Neural cell (in vitro differentiated cells): ENCODE results near the gene OVOL3.

Experiments used
- EP300 ChIP-seq: fragments of 450-650 bp; conservative IDR thresholded peaks from 2 replicates; pipeline ENCODE4 v1.6.1; 2014; ENCODE audit warnings: antibody characterized with exemption, mild to moderate bottlenecking, moderate library complexity; ENCODE audit not compliant: poor library complexity, severe bottlenecking
- EZH2 ChIP-seq: fragments of 200-600, 300-800 bp; shearing (Covaris generic), sonication (generic); IDR thresholded peaks from 2 replicates; pipeline ENCODE4 v1.6.1; 2014; ENCODE audit warnings: antibody characterized with exemption, low read length, borderline replicate concordance, mild to moderate bottlenecking; ENCODE audit not compliant: insufficient read depth, poor library complexity, severe bottlenecking
- POLR2AphosphoS5 ChIP-seq: IDR thresholded peaks from 2 replicates; pipeline ENCODE4 v1.6.1; 2012
- RAD21 ChIP-seq: fragments of 450-650 bp; conservative IDR thresholded peaks from 2 replicates; pipeline ENCODE4 v1.6.1; 2014; ENCODE audit warnings: antibody characterized with exemption, mild to moderate bottlenecking, moderate library complexity
- TF ChIP-seq, protein P1 (sequence below): fragments of 450-650 bp; IDR thresholded peaks from 2 replicates; pipeline ENCODE4 v1.5.1; 2014; ENCODE audit warnings: antibody characterized with exemption, mild to moderate bottlenecking, moderate library complexity; ENCODE audit not compliant: poor library complexity, severe bottlenecking

DNA sequence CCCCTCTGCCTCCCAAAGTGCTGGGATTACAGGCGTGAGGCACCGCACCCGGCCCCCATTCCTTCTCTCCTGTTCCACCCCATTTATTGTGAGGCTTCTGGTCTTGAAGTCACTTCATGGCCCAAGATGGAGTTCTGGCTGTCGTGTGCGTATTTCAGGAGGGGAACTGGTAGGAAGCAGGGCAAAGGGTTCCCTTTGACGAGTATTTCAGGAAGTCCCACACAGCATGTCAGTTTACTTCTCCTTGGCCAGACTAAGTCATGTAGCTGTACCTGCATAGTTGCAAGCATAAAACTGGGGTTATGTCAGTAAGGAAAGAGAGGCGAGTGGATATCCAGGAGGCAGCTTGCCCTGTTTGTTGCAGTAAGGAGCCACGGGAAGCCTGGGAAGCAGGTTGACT lies 46.1 kb upstream of the OVOL3 start:
- TF ChIP-seq, protein P1, sequence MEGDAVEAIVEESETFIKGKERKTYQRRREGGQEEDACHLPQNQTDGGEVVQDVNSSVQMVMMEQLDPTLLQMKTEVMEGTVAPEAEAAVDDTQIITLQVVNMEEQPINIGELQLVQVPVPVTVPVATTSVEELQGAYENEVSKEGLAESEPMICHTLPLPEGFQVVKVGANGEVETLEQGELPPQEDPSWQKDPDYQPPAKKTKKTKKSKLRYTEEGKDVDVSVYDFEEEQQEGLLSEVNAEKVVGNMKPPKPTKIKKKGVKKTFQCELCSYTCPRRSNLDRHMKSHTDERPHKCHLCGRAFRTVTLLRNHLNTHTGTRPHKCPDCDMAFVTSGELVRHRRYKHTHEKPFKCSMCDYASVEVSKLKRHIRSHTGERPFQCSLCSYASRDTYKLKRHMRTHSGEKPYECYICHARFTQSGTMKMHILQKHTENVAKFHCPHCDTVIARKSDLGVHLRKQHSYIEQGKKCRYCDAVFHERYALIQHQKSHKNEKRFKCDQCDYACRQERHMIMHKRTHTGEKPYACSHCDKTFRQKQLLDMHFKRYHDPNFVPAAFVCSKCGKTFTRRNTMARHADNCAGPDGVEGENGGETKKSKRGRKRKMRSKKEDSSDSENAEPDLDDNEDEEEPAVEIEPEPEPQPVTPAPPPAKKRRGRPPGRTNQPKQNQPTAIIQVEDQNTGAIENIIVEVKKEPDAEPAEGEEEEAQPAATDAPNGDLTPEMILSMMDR, result no peak
- TF ChIP-seq RAD21, result no peak
- no peak for TF ChIP-seq EP300
- no peak for TF ChIP-seq POLR2AphosphoS5
- no peak for TF ChIP-seq EZH2
